ENCODE results near the gene MYCBPAP.
"Not testable (repeated sequence)": the region's sequence is repeated elsewhere in the genome, so short reads cannot be mapped to it uniquely, and the experiment has no call there.

The MYCBPAP gene

DNA sequence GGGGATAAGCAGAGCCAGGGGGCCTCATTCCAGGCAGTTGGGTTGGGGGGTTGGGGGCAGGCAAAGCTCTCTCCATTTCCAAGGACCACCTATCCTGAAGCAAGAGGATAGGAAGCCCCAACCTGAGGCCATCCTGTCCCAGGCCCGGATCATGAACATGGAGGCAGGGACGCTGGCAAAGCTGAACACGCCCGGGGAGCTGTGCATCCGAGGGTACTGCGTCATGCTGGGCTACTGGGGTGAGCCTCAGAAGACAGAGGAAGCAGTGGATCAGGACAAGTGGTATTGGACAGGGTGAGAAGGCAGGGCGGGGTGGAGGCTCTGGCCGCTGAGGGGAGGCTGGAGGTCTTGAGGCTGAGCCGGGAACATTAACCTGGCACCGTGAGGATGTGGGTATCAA is 36.0 kb upstream of the MYCBPAP start:
- DNase-seq (ENCODE audit: low spot score), result no peak

DNA sequence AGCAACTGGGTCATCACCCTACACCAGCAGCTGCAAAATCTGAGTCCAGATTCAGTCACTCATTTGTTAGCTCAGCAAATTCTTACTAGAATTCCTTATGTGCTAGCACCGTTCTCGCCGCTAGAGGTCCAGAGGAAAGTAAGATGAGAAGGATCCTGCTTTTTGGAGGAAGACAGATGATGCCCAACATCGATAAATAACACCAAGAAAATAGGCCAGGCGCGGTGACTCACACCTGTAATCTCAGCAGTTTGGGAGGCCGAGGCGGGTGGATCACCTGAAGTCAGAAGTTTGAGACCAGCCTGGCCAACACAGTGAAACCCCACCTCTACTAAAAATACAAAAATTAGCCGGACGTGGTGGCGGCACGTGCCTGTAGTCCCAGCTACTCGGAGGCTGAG is 35.5 kb upstream of the MYCBPAP start:
- DNase-seq (ENCODE audit: low spot score), result not testable (repeated sequence)

DNA sequence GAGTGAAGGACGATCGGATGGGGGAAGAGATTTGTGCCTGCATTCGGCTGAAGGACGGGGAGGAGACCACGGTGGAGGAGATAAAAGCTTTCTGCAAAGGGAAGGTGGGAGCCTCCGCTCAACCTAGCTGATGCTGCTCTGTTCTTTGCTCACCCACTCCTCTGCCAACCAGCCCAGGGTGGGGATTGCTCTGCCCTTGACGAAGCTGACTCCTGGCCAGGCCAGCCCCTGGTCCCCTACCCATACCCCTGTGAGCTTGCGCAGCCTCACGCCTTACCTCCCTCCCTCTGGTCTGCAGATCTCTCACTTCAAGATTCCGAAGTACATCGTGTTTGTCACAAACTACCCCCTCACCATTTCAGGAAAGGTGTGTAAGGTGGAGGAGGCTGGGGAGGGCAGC is 34.3 kb upstream of the MYCBPAP start:
- DNase-seq (ENCODE audit: low spot score), result no peak

DNA sequence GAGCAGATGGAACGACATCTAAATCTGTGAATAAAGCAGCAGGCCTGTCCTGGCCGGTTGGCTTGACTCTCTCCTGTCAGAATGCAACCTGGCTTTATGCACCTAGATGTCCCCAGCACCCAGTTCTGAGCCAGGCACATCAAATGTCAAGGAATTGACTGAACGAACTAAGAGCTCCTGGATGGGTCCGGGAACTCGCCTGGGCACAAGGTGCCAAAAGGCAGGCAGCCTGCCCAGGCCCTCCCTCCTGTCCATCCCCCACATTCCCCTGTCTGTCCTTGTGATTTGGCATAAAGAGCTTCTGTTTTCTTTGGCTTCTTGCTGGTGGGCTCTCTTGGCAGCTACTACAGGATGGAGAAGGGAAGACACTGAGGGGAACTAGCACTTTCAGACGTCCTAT is 33.7 kb upstream of the MYCBPAP start:
- no peak for DNase-seq (ENCODE audit: low spot score)

GRCh38 chr17:50475362-50475761 is 32.9 kb upstream of the MYCBPAP start:
- no peak for DNase-seq (ENCODE audit: low spot score)

DNA sequence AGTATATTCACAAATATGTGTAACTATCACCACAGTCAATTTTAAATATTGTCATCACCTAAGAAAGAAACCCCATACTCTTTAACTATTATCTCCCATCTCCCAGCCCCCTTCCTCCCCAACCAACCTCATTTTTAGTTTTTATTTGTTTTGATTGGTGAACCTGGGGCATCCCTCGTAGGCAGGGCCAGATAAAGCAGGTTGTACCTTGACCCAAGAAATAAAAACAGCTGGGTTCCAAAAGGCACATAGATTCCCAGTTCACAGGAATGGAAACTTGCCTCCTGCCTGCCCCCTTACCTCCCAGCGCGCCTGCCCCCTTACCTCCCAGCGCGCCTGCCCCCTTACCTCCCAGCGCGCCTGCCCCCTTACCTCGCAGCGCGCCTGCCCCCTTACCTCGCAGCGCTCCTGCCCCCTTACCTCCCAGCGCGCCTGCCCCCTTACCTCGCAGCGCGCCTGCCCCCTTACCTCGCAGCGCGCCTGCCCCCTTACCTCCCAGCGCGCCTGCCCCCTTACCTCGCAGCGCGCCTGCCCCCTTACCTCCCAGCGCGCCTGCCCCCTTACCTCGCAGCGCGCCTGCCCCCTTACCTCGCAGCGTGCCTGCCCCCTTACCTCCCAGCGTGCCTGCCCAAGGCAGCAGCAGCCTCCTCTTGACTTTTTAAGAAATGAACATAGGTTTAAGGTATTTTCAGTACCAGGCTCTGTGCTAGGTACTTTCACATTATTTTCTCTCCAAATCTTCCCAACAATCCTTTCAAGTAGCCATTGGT is 32.3 kb upstream of the MYCBPAP start:
- not testable (repeated sequence) for DNase-seq (ENCODE audit: low spot score)

- no peak for DNase-seq (ENCODE audit: low spot score)
These were observed 31.5 kb upstream of the MYCBPAP start for GRCh38 chr17:50476545-50477315.

- no peak for DNase-seq (ENCODE audit: low spot score)
These were observed 30.3 kb upstream of the MYCBPAP start for GRCh38 chr17:50477976-50478375.

DNA sequence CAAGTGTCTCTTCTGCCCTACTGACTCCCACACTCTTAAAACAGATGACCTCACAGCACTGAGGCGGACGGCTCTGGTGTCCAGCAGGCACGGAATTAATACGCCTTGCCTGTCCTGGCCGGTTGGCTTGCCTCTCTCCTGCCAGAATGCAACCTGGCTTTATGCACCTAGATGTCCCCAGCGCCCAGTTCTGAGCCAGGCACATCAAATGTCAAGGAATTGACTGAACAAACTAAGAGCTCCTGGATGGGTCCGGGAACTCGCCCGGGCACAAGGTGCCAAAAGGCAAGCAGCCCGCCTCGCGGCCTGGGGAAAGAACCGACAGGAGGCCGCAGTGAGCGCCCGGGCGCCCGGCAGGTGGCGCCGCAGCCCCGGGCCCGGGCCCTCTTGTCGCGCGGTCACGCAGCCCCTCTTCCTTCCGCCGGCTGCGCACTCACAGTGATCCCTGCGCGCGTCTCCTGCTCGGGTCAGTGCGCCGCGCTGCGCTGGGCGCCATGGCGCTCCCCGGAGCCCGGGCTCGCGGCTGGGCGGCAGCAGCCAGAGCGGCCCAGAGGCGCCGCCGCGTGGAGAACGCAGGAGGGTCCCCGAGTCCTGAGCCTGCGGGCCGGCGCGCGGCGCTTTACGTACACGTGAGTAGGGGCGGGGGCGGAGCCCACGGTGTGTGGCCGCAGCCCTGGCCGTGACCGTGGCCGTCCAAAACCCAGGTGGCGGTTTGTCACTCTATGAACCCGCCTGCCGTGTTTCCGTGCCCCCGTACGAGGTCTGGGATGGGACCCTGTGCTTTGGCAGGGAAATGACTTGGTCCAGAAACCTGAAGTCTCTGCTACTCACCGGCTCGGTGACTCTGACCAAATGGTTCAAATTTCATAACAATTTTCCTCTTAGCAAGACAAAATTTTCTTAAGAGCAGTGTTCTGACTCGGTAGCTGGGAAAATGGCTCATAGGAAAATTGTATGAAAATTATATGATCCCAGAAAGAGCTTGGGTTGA is 29.6 kb upstream of the MYCBPAP start, which contains the start of gene RSAD1:
Gene RSAD1, plus strand, starts transcription at position 470 of the 991 bp plus-strand sequence. Its CDS starts 25 bp downstream, at position 495.
- peak; percentile 90 for DNase-seq (ENCODE audit: low spot score)

DNA sequence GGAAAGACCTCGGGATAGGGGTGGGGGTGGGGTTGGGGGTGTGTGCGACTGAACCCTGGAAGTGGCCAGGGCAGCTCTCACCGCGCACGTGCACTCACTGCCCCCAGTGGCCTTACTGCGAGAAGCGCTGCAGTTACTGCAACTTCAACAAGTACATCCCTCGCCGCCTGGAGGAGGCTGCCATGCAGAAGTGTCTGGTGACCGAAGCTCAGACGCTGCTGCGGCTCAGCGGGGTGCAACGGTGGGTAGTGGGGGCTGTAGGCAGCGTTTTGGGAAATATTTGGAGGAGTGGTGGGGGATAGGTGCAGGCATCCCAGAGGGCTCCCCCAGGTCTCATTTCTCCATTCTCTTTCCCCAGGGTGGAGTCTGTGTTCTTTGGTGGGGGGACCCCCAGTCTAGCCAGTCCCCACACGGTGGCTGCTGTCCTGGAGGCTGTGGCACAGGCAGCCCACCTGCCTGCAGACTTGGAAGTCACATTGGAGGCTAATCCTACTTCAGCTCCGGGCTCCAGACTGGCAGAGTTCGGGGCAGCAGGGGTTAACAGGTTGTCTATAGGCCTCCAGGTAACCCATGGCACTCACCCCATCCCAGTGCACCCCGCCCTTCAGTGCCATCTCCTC is 28.6 kb upstream of the MYCBPAP start:
- DNase-seq (ENCODE audit: low spot score), result peak; percentile 64

DNA sequence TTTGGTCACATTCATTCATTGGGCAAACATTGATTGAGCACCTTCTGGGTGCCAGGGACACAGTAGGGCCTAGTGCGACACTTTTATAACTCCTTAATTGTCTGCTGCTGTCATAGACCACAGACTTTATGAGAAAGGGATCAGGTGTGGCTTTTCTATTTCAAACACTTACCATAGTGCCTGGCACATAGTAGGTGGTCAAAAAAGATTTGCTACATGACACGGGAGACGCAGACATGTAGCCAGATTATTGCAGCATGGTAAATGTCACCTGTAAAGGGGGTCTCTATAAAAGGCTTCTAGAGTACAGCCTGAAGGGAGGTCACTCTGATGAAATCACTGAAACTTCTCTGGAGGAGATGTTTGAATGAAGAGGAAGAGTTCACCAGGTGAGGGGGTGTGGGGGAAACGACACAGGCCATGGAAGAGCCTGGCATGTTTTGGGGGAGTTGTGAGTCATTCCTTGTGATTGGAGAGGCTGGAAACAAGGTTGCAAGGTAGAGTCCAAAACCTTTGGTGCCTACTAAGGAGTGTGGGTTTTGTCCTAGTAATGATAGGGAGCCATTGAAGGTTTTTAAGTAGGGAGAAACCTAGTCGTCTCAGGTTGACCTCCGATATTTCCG is 28.0 kb upstream of the MYCBPAP start:
- no peak for DNase-seq (ENCODE audit: low spot score)

DNA sequence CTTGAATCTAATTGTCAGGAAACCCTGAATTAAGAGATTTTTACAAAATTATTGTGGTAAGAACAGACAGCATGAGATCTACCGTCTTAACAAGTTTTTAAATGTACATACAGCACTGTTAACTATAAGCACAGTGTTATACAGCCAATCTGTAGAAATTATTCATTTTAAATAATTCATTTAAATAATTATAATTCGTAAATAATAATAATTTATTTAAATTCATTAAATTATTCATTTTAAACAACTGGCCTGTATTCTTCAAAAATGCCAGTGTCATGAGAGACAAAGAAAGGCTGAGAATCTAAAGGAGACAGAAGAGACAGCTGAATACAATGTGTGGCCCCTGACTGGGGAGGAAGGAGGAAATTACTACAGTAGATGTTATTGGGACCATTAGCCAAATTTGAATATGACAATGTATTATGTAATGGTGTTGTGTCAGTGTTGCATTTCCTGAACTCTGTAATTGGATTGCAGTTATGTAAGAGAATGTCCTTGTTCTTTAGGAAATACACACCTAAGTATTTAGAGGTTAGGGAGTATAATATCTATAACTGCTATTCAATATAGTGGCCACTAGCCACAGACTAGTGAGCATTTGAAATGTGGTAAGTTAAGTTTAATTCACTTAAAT is 27.3 kb upstream of the MYCBPAP start:
- no peak for DNase-seq (ENCODE audit: low spot score)

GRCh38 chr17:50481648-50482047 is 26.6 kb upstream of the MYCBPAP start:
- no peak for DNase-seq (ENCODE audit: low spot score)

GRCh38 chr17:50482110-50482509 is 26.1 kb upstream of the MYCBPAP start:
- DNase-seq (ENCODE audit: low spot score), result no peak

DNA sequence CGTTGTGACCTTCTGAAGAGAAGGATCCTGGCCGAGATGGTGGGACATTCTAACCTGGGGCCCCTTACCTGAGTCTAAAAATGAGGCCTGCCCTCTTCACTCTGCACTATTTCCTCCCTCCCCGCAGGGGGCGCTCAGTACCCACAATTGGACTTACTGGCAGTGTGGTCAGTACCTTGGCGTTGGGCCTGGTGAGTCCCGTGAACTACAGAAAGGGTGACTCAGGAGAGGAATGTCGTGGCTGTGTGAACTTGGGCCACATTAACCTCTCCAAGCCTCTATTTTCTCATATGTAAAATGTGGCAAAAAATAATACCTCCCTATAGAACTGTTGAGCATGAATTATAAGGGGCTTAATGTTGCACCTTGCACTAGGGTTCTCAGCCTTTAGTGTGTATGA is 25.7 kb upstream of the MYCBPAP start:
- peak; percentile 95 for DNase-seq (ENCODE audit: low spot score)

DNA sequence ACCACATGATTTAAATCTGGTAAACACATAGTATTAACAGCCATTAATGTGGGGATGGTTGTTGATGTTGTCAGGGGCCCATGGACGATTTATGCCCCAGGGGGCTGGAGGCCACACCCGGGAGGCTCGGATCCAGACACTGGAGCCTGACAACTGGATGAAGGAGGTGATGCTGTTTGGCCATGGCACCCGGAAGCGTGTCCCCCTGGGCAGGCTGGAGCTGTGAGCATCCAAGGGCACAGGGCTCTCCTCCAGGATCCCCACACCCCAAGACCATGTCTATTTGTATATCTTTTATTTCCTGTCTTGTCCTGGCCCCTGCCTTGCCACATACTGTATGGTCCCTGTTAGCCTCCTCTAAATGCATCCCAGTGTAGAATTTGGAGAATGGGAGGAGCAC is 25.0 kb upstream of the MYCBPAP start:
- DNase-seq (ENCODE audit: low spot score), result no peak

- no peak for DNase-seq (ENCODE audit: low spot score)
These were observed 23.7 kb upstream of the MYCBPAP start for GRCh38 chr17:50484386-50485155.

GRCh38 chr17:50487213-50488096 is 20.8 kb upstream of the MYCBPAP start:
- DNase-seq (ENCODE audit: low spot score), result no peak

DNA sequence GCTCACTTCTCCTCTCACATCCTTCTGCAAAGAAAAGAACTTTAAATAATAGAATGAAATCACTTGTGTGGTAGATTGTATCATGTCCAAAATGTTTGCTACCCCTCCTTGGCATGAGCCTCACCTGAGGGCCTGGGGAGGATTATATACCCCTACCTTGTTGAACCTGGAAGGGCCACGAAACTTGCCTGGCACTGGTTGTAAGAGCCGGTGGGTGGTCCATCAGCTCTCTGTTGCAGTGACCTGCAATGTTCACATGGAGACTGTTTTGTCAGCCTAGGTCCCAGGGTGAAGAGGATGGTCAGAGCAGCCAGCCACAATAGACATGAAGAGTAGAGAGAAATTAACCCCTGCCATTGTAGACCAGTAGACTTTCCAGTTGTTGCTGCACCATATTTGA is 19.4 kb upstream of the MYCBPAP start:
- no peak for DNase-seq (ENCODE audit: low spot score)
